Measurements from ENCODE around the gene C1orf53. TPM values are rescaled to one million over a fixed set of nuclear protein-coding genes. Genes with fewer than 3 reads are reported as not detected.
"Not testable (repeated sequence)": the region's sequence is repeated elsewhere in the genome, so short reads cannot be mapped to it uniquely, and the experiment has no call there.

The C1orf53 gene
- total and polyA plus RNA-seq, 2 of the 4 experiments (the other 2 are of a cell fraction): 4.8 to 7.0 TPM

DNA sequence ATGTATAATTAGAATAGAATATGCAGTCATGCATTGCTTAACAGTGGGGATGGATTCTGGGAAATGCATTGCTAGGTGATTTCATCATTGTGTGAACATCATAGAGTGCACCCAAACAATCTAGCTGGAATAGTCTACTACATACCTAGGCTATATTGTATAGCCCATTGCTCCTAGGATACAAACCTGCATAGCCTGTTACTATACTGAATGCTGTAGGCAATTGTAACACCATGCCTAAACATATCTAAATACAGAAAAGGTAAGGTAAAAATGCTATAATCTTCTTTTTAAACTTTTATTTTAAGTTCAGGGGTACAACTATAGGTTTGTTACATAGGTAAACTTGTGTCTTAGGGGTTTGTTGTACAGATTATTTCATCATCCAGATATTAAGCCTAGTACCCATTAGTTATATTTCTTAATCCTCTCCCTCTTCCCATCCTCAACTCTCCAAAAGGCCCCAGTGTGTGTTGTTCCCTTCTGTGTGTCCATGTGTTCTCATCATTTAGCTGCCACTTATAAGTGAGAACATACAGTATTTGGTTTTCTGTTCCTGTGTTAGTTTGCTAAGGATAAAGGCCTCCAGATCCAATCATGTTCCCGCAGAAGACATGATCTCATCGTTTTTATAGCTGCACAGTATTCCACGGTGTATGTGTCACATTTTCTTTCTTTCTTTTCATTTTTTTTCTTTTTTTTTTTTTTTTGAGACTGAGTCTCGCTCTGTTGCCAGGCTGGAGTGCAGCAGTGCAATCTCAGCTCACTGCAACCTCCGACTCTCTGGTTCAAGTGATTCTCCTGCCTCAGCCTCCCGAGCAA lies 36.9 kb downstream of the C1orf53 start:
- 75% methylated on average over 3 of the region's 6 CpGs; no CpG with 5 or more reads in 1 of the 2 experiments for WGBS, 2 experiments (ENCODE audit: extremely low coverage in 2 of 2, insufficient read length in 1 of 2)
- H3K27ac ChIP-seq (ENCODE audit: insufficient read depth, low read length); H3K27me3 ChIP-seq (ENCODE audit: control insufficient read depth, insufficient read depth, low read length); H3K14ac ChIP-seq (replicated peaks; ENCODE audit: low read depth, low read length); H3K9ac ChIP-seq (ENCODE audit: low read depth, low read length); H2BK15ac ChIP-seq (ENCODE audit: low read depth, low read length); H2AK5ac ChIP-seq (ENCODE audit: low read depth, low read length); dilution Hi-C loops (cut with HindIII; ENCODE audit: low sequenced_read_pairs, unreplicated experiment); H2BK120ac ChIP-seq (ENCODE audit: low read depth, low read length); H4K8ac ChIP-seq (ENCODE audit: low read depth in 2 of 2, low read length in 2 of 2); H3K4ac ChIP-seq (ENCODE audit: low read depth, low read length); POLR2A ChIA-PET (ENCODE audit: unreplicated experiment); H3K9me1 ChIP-seq (ENCODE audit: insufficient read depth, low read length); H3K56ac ChIP-seq (ENCODE audit: extremely low read depth, insufficient read depth, low read length); H3K4me1 ChIP-seq (ENCODE audit: control insufficient read depth, insufficient read depth, low read length); H4K5ac ChIP-seq (ENCODE audit: low read depth, low read length); H2BK20ac ChIP-seq (ENCODE audit: low read depth, low read length); H3K23ac ChIP-seq (ENCODE audit: low read depth, low read length); H3K79me1 ChIP-seq (ENCODE audit: low read depth in 1 of 2, low read length in 2 of 2); H3K4me3 ChIP-seq (ENCODE audit: insufficient read depth, low read depth, low read length); H3K4me2 ChIP-seq (ENCODE audit: low read depth, low read length); H4K91ac ChIP-seq (ENCODE audit: insufficient read depth, low read depth, low read length); H2BK5ac ChIP-seq (ENCODE audit: low read depth, low read length, poor library complexity, severe bottlenecking); H2AK9ac ChIP-seq (replicated peaks; ENCODE audit: low read depth, low read length, poor library complexity); in situ Hi-C loops (cut with MboI; ENCODE audit: low sequenced_read_pairs); H3K9me3 ChIP-seq (ENCODE audit: control insufficient read depth, insufficient read depth, low read length); H3K18ac ChIP-seq (ENCODE audit: low read depth, low read length); intact Hi-C loops (cut with micrococcal nuclease); BruUV-seq (replicated peaks); H4K20me1 ChIP-seq (ENCODE audit: insufficient read depth, low read length); H2AFZ ChIP-seq (replicated peaks; ENCODE audit: low read length, poor library complexity); H3K36me3 ChIP-seq (ENCODE audit: control insufficient read depth, insufficient read depth, low read length): not testable (repeated sequence)
- DNase-seq: peak; percentile 72
- peak; percentile 93 for TF ChIP-seq CEBPB (IDR thresholded peaks at IDR 0.05; ENCODE audit: low read depth, low read length)
- CTCF ChIA-PET: interaction anchor here (0.6 to 0.7 kb wide), 2 partner anchors 9 to 178 kb away, joined by 3 read pairs; no protein-coding TSS in a partner anchor
- peak; percentile 83 for ATAC-seq (ENCODE audit: low read depth)
